ENCODE data around the gene GAB4.
"Not testable (repeated sequence)": the region's sequence is repeated elsewhere in the genome, so short reads cannot be mapped to it uniquely, and the experiment has no call there.

Gene GAB4, protein sequence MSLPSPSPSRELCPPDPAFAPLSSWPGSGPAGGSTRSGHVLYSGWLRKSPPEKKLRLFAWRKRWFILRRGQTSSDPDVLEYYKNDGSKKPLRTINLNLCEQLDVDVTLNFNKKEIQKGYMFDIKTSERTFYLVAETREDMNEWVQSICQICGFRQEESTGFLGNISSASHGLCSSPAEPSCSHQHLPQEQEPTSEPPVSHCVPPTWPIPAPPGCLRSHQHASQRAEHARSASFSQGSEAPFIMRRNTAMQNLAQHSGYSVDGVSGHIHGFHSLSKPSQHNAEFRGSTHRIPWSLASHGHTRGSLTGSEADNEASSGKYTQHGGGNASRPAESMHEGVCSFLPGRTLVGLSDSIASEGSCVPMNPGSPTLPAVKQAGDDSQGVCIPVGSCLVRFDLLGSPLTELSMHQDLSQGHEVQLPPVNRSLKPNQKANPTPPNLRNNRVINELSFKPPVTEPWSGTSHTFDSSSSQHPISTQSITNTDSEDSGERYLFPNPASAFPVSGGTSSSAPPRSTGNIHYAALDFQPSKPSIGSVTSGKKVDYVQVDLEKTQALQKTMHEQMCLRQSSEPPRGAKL

DNA sequence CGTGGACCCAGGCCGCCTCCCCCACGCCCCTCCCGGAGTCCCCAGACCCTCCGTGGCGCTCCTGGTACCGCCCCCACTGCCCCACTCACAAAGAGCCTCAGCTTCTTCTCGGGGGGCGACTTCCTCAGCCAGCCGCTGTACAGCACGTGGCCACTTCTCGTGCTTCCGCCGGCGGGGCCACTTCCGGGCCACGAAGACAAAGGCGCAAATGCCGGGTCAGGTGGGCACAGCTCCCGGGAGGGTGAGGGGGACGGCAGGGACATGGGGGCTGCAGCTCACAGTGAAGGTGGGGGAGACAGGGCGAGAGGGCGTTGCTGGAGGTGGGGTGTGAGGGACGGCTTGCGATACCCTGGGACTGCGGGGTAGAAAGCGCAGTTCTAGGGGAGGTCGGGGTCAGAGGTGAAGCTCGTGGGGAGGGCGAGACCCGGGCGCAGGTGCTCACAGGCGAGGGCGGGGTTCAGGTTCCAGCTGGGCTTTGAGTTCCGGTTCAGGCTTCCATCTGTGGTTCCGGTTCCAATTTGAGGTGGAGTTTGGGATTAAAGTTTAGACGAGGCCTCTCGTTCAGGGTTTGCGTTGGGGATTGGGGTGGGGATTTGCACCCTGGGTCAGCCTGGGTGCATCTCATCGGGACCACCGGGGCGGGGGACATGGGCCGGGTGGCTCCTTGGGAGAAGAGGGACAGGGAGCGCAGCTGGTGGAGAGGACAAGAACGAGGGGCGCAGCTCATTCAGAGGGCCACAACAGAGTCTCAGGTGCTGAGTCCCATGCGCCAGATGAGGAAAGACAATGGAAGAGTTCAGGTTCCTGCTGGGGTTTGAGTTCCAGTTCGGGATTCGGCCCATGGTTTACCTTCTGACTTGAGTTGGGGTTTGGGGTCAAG lies at the start of gene GAB4:
Gene GAB4 (minus strand): TSS at position 371 of the 880 bp plus-strand sequence. CDS start 108 bp downstream, at position 263.
- no peak within 1 kb of the TSS for H3K4me3 Mint-ChIP-seq
- H3K27ac Mint-ChIP-seq, result no peak within 1 kb of the TSS
- no peaks in the 10 kb centered on the region for H3K4me1 Mint-ChIP-seq
- peaks cover 10% of the 10 kb centered on the region for H3K36me3 Mint-ChIP-seq
- peaks cover 84% of the 10 kb centered on the region for H3K27me3 Mint-ChIP-seq
- ATAC-seq, result peak; percentile 47
- H3K9me3 Mint-ChIP-seq, result peaks cover 7% of the 10 kb centered on the region

DNA sequence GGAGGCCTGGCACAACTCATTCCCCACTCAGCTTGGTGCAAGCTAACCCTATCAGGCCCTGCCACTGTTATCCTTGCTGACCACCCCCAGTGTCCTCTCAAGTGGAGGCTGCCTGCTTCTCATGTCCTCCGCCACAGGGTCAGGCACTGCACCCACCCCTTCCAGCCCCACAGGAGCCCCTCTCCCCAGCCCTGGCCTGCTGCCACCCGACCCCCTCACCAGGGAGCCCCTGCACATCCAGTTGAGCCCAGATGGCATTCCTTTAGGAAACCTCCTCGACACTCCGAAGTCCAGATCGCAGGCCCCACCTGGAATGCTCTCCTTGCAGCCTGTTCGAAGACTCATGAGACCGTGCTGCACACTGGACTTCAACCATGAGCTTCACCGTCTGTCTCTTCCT lies 48.8 kb upstream of the GAB4 start:
- H3K27me3 Mint-ChIP-seq, result no peaks in the 10 kb centered on the region
- H3K27ac Mint-ChIP-seq, result no peak overlapping the region

DNA sequence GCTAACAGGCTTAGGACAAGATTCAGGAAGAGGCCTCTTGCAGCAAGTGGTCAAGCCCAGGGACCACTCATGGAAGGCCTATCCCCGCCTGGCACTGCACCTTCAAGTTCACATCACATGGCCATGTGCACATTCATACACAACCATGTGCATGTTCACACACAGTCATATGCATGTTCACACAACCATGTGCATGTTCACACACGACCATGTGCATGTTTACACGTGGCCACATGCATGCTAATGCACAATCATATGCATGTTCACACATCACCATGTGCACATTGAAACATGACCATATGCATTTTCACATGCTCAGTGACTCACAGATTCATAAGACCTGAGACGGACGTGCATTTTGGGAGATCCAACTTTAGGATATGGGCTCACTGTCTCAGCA lies 48.0 kb upstream of the GAB4 start:
- no peaks in the 10 kb centered on the region for H3K9me3 Mint-ChIP-seq

More for the DNA sequence above, 48.8 kb upstream of the GAB4 start:
- no peaks in the 10 kb centered on the region for H3K9me3 Mint-ChIP-seq
- no peak for ATAC-seq
- H3K36me3 Mint-ChIP-seq, result peaks cover 23% of the 10 kb centered on the region
- H3K4me3 Mint-ChIP-seq, result no peak overlapping the region
- H3K4me1 Mint-ChIP-seq, result peaks cover 14% of the 10 kb centered on the region

DNA sequence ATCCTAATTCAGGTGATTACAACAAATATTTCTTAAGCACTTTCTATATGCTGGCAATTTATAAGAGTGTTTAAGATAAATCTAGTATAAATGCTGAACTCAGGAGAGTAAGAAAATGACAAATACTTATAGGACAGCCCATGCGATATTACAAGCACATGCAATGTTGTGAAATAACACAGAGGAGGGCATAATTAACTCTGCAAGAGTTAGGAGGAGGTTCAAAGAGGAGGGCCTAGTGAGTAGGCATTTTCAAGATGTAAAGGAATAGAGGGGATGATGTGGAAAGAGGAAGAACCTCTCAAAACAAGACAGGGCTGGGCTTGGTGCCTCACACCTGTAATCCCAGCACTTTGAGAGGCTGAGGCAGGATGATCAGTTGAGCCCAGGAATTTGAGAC lies 39.6 kb upstream of the GAB4 start:
- no peaks in the 10 kb centered on the region for H3K27me3 Mint-ChIP-seq
- H3K36me3 Mint-ChIP-seq, result peaks cover 40% of the 10 kb centered on the region
- H3K27ac Mint-ChIP-seq, result peak overlapping the region; percentile 20
- peaks cover 14% of the 10 kb centered on the region for H3K4me1 Mint-ChIP-seq
- H3K9me3 Mint-ChIP-seq, result no peaks in the 10 kb centered on the region
- H3K4me3 Mint-ChIP-seq, result no peak overlapping the region
- ATAC-seq, result no peak

More for the DNA sequence above, 48.0 kb upstream of the GAB4 start:
- no peak for ATAC-seq
- peaks cover 14% of the 10 kb centered on the region for H3K4me1 Mint-ChIP-seq
- no peaks in the 10 kb centered on the region for H3K27me3 Mint-ChIP-seq
- H3K36me3 Mint-ChIP-seq, result peaks cover 28% of the 10 kb centered on the region
- no peak overlapping the region for H3K27ac Mint-ChIP-seq
- H3K4me3 Mint-ChIP-seq, result no peak overlapping the region

DNA sequence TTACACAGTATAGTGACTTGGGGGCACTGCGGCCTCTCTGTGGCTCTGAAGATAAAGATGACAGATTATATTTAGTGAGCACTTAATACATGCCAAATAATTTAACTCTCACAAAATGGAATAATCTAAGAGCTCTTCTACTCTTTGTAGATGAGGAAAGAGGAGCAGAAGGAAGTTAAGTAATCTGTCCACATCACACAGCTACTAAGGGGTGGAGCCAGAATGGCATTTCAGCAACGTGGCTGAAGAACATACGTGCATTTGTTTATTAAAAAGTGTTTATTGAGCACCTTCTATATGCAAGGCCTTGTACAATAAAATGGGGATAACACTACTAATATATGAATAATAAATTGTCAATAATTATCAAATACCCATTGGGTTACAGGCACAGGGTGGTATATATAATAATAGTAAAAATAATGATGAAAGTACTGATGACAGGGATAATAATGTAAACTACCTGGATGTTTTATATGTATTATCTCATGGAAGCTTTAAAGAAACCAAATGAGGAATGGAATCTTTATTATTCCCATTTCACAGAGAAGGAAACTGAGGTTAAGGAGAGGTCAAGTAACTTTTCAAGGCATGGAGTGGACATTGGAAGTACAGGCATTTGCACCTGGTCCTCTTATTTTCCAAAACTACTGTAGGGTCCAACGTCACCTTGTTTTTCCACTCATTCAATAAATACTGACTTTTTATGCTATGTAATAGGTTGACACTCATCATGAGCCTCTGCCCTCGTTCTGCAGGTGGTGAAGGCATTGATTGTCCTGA lies 38.7 kb upstream of the GAB4 start:
- Mint-ChIP-seq H3K27ac (no peak overlapping the region), H3K4me1 (peaks cover 18% of the 10 kb centered on the region), H3K27me3 (no peaks in the 10 kb centered on the region), H3K4me3 (no peak overlapping the region), H3K9me3 (no peaks in the 10 kb centered on the region), H3K36me3 (peaks cover 38% of the 10 kb centered on the region)
- no peak for ATAC-seq

DNA sequence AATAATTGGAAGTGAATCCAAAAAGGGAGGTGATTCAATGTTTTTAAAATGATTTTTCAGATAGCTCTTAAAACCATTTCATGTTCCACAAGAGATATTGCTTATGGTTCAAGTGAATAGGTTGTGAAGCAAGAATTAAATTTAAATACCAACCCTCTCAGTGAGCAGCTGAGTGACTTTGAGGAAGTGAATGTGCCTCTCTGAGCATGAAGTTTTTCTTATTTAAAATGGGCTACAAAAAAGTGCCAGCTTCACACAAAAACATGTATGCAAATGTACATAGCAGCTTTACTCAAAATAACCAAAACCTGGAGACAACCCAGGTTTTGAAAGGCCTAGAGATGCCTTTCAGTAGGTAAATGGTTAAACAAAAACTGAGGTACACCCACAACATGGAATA lies 35.5 kb upstream of the GAB4 start:
- no peak overlapping the region for H3K4me3 Mint-ChIP-seq
- peaks cover 20% of the 10 kb centered on the region for H3K36me3 Mint-ChIP-seq
- no peaks in the 10 kb centered on the region for H3K27me3 Mint-ChIP-seq
- no peak for ATAC-seq
- H3K9me3 Mint-ChIP-seq, result no peaks in the 10 kb centered on the region
- H3K27ac Mint-ChIP-seq, result no peak overlapping the region
- H3K4me1 Mint-ChIP-seq, result peaks cover 25% of the 10 kb centered on the region

DNA sequence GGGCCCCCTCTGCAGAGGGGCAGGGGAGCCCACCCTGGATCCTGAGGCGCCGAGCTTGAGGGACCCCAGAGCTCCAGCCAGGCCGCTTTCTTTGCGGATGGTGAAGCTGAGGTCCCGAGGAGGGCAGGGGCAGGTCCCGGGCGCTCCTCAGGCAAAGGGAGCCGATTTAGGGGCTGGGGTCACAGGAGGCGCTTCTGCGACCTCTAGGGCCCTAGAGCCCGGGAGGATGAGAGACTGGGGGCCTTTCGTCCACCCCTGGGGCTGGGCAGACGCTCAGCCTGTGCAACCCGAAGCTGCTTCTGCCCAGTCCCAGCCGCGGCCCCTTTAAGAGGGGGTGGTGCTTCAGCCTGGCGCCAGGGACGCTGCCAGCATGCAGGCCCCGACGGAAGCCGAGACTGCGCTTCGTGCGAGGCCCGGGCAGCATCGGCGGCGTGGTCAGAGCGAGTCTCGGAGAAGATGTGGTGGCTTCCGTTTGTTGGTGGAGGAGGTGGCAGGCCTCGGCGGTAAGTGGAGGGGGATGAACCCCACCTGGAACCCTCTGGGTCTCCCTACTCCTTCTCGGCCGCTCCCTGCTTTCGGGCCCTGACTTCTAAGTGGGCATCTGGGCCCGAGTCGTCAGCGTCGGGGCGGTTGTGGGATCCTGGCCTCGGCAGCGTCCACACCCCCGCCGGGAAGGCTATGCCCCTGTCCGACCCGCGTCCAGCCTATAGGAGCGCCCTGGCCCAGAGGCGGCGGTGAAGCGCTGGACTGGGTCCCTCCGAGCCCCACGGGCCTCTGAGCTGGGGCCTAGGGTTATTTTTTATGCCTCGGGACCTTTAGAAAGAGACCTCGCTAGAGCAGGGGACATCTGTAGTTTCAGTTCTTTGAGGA lies 29.1 kb upstream of the GAB4 start:
- not testable (repeated sequence) for H3K9me3 Mint-ChIP-seq, H3K36me3 Mint-ChIP-seq, H3K27me3 Mint-ChIP-seq
- Mint-ChIP-seq H3K27ac (peak overlapping the region; percentile 94), H3K4me3 (peak overlapping the region; percentile 92), H3K4me1 (peaks cover 33% of the 10 kb centered on the region)
- peak; percentile 88 for ATAC-seq

DNA sequence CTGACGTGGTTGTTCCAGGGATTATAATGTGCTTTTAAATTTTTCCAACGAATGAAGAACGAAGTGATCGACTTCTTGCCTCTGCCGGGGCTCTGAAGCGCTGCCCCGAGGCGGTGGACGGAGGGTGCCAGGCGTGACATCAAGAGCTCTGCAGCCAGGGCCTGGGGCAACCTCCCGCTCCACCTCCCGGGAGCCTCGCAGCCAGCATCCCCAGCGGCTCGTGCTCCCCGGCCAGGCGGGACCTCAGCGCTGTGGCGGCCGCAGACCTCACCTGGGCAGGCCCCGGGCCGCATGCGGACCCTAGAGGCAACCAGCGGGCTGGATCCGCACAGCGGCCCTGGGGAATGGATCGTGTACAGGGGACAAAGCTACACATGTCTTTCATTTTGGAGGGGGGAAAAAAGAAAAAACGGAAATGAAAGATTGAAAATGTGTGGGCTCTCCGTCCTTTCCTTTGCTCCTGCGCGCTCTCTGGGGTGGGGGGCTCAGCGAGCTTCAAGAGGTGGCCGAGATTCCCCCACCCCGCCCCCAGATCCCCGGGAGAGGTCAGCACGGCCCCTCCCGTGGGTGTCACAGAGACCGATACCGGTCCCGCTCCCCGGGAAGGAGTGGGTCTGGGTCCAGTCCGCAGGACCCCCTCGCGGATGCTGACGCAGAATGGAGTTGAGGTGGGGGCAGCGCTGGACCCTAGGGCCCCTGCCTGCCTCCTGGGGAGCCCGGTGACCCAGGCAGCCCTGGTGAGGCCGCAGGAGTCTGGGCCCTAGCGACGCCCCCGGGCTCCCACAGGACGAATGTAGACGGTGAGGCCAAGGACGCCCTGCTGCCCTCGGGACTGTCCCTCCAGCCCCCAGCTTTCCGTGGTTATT lies 28.2 kb upstream of the GAB4 start:
- H3K36me3 Mint-ChIP-seq, result not testable (repeated sequence)
- Mint-ChIP-seq H3K27ac (peak overlapping the region; percentile 93), H3K4me3 (peak overlapping the region; percentile 83)

DNA sequence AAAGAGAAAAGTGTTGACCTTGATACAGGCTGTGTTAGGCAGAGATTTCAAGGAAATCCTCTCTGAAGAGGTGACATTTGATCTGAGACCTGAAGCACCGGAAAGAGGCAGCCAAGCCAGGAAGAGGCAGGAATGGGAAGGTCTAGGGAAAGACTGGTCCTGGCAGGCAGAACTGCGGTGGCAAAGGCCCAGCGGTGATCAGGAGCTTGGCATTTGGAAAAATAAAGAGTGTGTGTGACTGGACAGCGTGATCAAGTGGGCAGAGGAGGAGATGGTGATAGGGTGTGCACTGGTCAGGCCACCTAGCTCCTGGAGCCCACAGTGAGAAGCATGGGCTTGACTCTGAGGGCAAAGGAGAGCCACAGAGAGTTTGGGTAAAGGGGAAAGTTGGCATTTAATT lies 27.2 kb upstream of the GAB4 start:
- Mint-ChIP-seq H3K27ac (peak overlapping the region; percentile 93), H3K9me3 (no peaks in the 10 kb centered on the region), H3K4me3 (peak overlapping the region; percentile 65), H3K4me1 (peaks cover 29% of the 10 kb centered on the region), H3K27me3 (no peaks in the 10 kb centered on the region), H3K36me3 (no peaks in the 10 kb centered on the region)
- no peak for ATAC-seq

More for the DNA sequence above, 28.2 kb upstream of the GAB4 start:
- peak; percentile 64 for ATAC-seq
- not testable (repeated sequence) for H3K9me3 Mint-ChIP-seq, H3K27me3 Mint-ChIP-seq
- peaks cover 29% of the 10 kb centered on the region for H3K4me1 Mint-ChIP-seq

DNA sequence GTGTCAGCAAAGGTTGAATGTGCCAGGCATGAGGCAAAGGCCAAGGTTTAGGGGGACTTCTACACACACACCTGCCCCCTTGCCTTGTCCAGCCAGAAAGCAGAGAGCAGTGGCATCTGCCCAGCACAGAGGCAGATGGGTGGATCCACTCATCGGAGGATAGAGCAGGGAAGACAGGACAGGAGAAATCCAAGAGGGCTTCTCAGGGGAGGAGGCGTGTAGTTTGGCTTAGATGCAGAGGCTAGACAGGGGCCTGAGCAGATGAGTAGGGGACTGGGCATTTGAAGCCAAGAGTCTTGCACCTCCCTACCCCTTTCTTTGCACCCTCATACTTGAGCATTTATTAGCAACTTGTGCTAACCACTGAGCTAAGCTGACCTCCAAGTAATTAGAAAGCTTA lies 26.5 kb upstream of the GAB4 start:
- H3K9me3 Mint-ChIP-seq, H3K36me3 Mint-ChIP-seq, H3K4me3 Mint-ChIP-seq, ATAC-seq, H3K27me3 Mint-ChIP-seq: not testable (repeated sequence)
- Mint-ChIP-seq H3K27ac (peak overlapping the region; percentile 93), H3K4me1 (peaks cover 24% of the 10 kb centered on the region)

DNA sequence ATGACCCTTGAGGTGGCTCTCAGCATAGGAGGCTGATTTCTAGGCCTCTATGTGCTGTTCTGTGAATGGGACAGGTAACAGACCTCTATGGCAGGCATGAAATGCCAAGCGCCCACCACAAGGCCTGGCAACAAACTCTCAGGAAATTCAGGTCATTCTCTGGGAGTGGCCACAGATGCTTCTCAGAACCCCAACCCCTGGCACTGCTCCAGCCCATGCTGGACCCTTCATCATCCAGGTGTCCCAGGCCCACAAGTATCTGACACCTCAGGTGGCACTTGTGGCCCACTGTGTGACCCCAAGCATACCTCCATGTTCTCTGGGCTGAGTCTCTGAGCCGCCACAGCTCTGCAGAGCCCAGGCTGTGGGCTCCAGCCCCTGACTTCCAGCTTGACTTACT lies 24.3 kb upstream of the GAB4 start:
- H3K4me1 Mint-ChIP-seq, result peaks cover 13% of the 10 kb centered on the region
- H3K4me3 Mint-ChIP-seq, H3K27me3 Mint-ChIP-seq, H3K9me3 Mint-ChIP-seq, H3K27ac Mint-ChIP-seq, ATAC-seq, H3K36me3 Mint-ChIP-seq: not testable (repeated sequence)

DNA sequence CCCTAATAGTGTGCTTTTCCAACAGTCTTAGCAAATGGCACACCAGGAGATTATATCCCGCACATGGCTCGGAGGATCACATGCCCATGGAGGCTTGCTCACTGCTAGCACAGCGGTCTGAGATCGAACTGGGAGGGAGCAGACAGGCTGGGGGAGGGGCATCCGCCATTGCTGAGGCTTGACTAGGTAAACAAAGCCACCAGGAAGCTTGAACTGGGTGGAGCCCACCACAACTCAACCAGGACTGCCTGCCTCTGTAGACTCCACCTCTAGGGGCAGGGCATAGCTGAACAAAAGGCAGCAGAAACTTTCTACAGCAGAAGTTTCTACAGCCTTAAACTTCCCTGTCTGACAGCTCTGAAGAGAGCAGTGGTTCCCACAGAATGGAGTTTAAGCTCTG lies 16.4 kb upstream of the GAB4 start:
- not testable (repeated sequence) for H3K9me3 Mint-ChIP-seq, ATAC-seq, H3K4me1 Mint-ChIP-seq, H3K36me3 Mint-ChIP-seq, H3K27ac Mint-ChIP-seq
- Mint-ChIP-seq H3K27me3 (peaks cover 46% of the 10 kb centered on the region), H3K4me3 (peak overlapping the region; percentile 14)

DNA sequence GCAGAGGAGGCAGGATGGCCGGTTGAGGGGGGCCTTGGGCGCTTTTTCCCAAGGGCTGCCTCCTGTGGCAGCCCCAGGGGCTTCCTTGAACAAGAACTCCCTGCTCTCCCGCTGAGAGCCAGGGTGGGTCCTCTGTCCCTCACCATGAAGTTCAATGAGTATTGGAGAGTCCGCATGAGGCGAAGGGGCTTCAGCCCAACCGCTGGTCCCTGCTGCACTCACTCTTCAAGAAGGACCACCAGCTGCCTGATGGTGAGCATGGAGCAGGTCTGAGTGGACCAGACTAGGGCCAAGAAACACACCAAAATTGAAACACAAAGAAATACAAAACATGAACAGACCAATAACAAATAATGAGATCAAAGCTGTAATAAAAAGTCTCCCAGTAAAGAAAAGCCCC lies 7.5 kb upstream of the GAB4 start:
- ATAC-seq, H3K4me1 Mint-ChIP-seq, H3K9me3 Mint-ChIP-seq, H3K27ac Mint-ChIP-seq, H3K4me3 Mint-ChIP-seq, H3K36me3 Mint-ChIP-seq: not testable (repeated sequence)
- H3K27me3 Mint-ChIP-seq, result peaks cover 54% of the 10 kb centered on the region

Measured in stimulated activated memory B cell treated with anti-CD40 and anti-IgM and Interleukin-4, amounts not matched to agents 10 μg/mL and 1 μg/mL and 100 μg/mL, for 72 hours (primary cell).